ENCODE results near the gene RASSF5.
"Not testable (repeated sequence)": the region's sequence is repeated elsewhere in the genome, so short reads cannot be mapped to it uniquely, and the experiment has no call there.

RASSF5 gene

GRCh38 chr1:206586501-206587445 is 79.4 kb downstream of the RASSF5 start:
- no peak for DNase-seq (ENCODE audit: low read depth in 3 of 3)

- DNase-seq (ENCODE audit: low read depth in 3 of 3), result no peak
Measured at GRCh38 chr1:206587904-206588303, 80.6 kb downstream of the RASSF5 start.

GRCh38 chr1:206588492-206588891 is 81.2 kb downstream of the RASSF5 start:
- DNase-seq (ENCODE audit: low read depth in 3 of 3), result no peak

- DNase-seq (ENCODE audit: low read depth in 3 of 3), result no peak
Measured at GRCh38 chr1:206589206-206589605, 81.9 kb downstream of the RASSF5 start.

GRCh38 chr1:206590025-206590758 is 82.9 kb downstream of the RASSF5 start:
- DNase-seq (ENCODE audit: low read depth in 3 of 3), result peak in 2 of 3 experiments; percentile 48 to 55

- DNase-seq (ENCODE audit: low read depth in 3 of 3), result no peak
Measured at GRCh38 chr1:206591226-206591625, 83.9 kb downstream of the RASSF5 start.

- DNase-seq (ENCODE audit: low read depth in 3 of 3), result no peak
Measured at GRCh38 chr1:206591696-206592095, 84.4 kb downstream of the RASSF5 start.

- no peak for DNase-seq (ENCODE audit: low read depth in 3 of 3)
Measured at GRCh38 chr1:206593351-206593925, 86.1 kb downstream of the RASSF5 start.

GRCh38 chr1:206595581-206596318 is 88.4 kb downstream of the RASSF5 start:
- no peak for DNase-seq (ENCODE audit: low read depth in 3 of 3)

- no peak for DNase-seq (ENCODE audit: low read depth in 3 of 3)
Measured at GRCh38 chr1:206596319-206596666, 89.0 kb downstream of the RASSF5 start.

- DNase-seq (ENCODE audit: low read depth in 3 of 3), result no peak
Measured at GRCh38 chr1:206600527-206600926, 93.2 kb downstream of the RASSF5 start.

GRCh38 chr1:206604861-206605260 is 97.5 kb downstream of the RASSF5 start:
- no peak for DNase-seq (ENCODE audit: low read depth in 3 of 3)

GRCh38 chr1:206606867-206607266 is 99.5 kb downstream of the RASSF5 start:
- no peak for DNase-seq (ENCODE audit: low read depth in 3 of 3)

GRCh38 chr1:206608108-206608698 is 100.9 kb downstream of the RASSF5 start:
- DNase-seq (ENCODE audit: low read depth in 3 of 3), result peak in 2 of 3 experiments; percentile 11 to 40

GRCh38 chr1:206609229-206609991 is 102.1 kb downstream of the RASSF5 start:
- DNase-seq (ENCODE audit: low read depth in 3 of 3), result no peak

- peak; percentile 88 to 93 (median 91) for DNase-seq (ENCODE audit: low read depth in 3 of 3)
Measured at GRCh38 chr1:206612129-206612876, 105.0 kb downstream of the RASSF5 start, which contains the start of gene EIF2D. Gene EIF2D (minus strand): TSS chr1:206612465. CDS start chr1:206612342, 123 bp downstream.

GRCh38 chr1:206626396-206626795 is 119.1 kb downstream of the RASSF5 start:
- not testable (repeated sequence) for DNase-seq (ENCODE audit: low read depth in 3 of 3)

GRCh38 chr1:206628916-206629315 is 121.6 kb downstream of the RASSF5 start:
- DNase-seq (ENCODE audit: low read depth in 3 of 3), result no peak

- no peak for DNase-seq (ENCODE audit: low read depth in 3 of 3)
Measured at GRCh38 chr1:206631085-206631509, 123.8 kb downstream of the RASSF5 start.

GRCh38 chr1:206633708-206634121 is 126.4 kb downstream of the RASSF5 start:
- no peak for DNase-seq (ENCODE audit: low read depth in 3 of 3)
